ENCODE data around the gene RNASE1. TPM values are rescaled to one million over a fixed set of nuclear protein-coding genes. Genes with fewer than 3 reads are reported as not detected.

The RNASE1 gene
- total and polyA plus RNA-seq, 2 donors (not counting 3 experiments of a cell fraction or from before 2014, with no cell fraction given), result 182 to 909 TPM

DNA sequence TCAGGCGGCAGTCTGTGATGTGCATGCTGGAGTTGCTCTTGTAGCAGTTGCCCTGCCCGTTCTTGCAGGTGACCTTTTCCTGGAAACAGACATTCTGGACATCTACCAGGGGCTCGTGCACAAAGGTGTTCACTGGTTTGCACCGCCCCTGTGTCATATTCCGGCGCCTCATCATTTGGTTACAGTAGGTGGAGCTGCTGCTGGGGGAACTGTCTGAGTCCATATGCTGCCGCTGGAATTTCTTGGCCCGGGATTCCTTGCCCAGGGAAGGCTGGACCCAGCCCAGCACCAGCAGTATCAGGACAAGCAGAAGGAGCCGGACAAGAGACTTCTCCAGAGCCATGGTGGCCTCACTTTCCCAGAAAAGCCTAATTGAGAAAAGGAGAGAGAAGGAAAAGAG is 918 bp downstream of the RNASE1 start:
- peak overlapping the region; percentile 50 to 87 (median 63) for H3K4me3 ChIP-seq (replicated peaks in 1 of 3; ENCODE audit: insufficient read depth in 1 of 3, low read depth in 1 of 3, low read length in 3 of 3)
- dilution Hi-C loops (cut with MboI; ENCODE audit: extremely low pct_ligation_motif_present, low sequenced_read_pairs), result no loop called here
- FAIRE-seq (peak; percentile 72), DNase-seq (ENCODE audit: low read depth, low spot score) (peak; percentile 50)
- H3K79me2 ChIP-seq (ENCODE audit: control insufficient read depth, insufficient read depth, low read length), result peaks cover 13% of the 10 kb centered on the region
- H3K4me2 ChIP-seq (ENCODE audit: insufficient read depth, low read length), result peak overlapping the region; percentile 95
- peak overlapping the region; percentile 67 for H3K9ac ChIP-seq (replicated peaks; ENCODE audit: extremely low read depth, insufficient read depth, low read length)
- H3K9me3 ChIP-seq (replicated peaks; ENCODE audit: control insufficient read depth, insufficient read depth, low read length), result no peaks in the 10 kb centered on the region
- BruUV-seq (replicated peaks), result no TSS peak
- H3K9me1 ChIP-seq (replicated peaks; ENCODE audit: control insufficient read depth, extremely low read depth, insufficient read depth, low read length), result no peaks in the 10 kb centered on the region
- peaks cover 46% of the 10 kb centered on the region for H3K4me1 ChIP-seq (ENCODE audit: control insufficient read depth, extremely low read depth, insufficient read depth, low read length)
- peak; percentile 16 for TF ChIP-seq POLR2A (IDR thresholded peaks at IDR 0.05; ENCODE audit: low read depth, low read length)
- no peak for TF ChIP-seq MYC (IDR thresholded peaks at IDR 0.05; ENCODE audit: low read depth, low read length)
- TF ChIP-seq, protein P1, sequence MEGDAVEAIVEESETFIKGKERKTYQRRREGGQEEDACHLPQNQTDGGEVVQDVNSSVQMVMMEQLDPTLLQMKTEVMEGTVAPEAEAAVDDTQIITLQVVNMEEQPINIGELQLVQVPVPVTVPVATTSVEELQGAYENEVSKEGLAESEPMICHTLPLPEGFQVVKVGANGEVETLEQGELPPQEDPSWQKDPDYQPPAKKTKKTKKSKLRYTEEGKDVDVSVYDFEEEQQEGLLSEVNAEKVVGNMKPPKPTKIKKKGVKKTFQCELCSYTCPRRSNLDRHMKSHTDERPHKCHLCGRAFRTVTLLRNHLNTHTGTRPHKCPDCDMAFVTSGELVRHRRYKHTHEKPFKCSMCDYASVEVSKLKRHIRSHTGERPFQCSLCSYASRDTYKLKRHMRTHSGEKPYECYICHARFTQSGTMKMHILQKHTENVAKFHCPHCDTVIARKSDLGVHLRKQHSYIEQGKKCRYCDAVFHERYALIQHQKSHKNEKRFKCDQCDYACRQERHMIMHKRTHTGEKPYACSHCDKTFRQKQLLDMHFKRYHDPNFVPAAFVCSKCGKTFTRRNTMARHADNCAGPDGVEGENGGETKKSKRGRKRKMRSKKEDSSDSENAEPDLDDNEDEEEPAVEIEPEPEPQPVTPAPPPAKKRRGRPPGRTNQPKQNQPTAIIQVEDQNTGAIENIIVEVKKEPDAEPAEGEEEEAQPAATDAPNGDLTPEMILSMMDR (IDR thresholded peaks at IDR 0.05; ENCODE audit: extremely low read depth in 1 of 2, insufficient read depth in 1 of 2, low read depth in 1 of 2, low read length in 2 of 2), result peak in 1 of 2 donors; percentile 18
- no peaks in the 10 kb centered on the region for H3K27me3 ChIP-seq (ENCODE audit: control insufficient read depth in 2 of 2, insufficient read depth in 2 of 2, low read length in 2 of 2)
- peak overlapping the region; percentile 69 for H2AFZ ChIP-seq (ENCODE audit: low read depth, low read length)
- ChIA-PET CTCF (interaction anchor here (1.1 to 5.5 kb wide), 11 partner anchors 12 to 188 kb away, joined by 3 to 28 read pairs (median 9); partner anchors contain the start of gene RNASE6), POLR2A (no interaction called here)
- H3K36me3 ChIP-seq (ENCODE audit: control insufficient read depth in 2 of 2, extremely low read depth in 1 of 2, insufficient read depth in 2 of 2, low read length in 2 of 2), result no peaks in the 10 kb centered on the region
- H3K27ac ChIP-seq (ENCODE audit: insufficient read depth, low read depth, low read length), result peak overlapping the region; percentile 76
- H4K20me1 ChIP-seq (replicated peaks; ENCODE audit: control insufficient read depth, extremely low read depth, insufficient read depth, low read length), result no peaks in the 10 kb centered on the region
- intact Hi-C loops (cut with micrococcal nuclease), result loop anchor here (1.0 to 5.0 kb wide), 5 partner anchors 20 to 169 kb away; partner anchors contain the start of gene RNASE6

DNA sequence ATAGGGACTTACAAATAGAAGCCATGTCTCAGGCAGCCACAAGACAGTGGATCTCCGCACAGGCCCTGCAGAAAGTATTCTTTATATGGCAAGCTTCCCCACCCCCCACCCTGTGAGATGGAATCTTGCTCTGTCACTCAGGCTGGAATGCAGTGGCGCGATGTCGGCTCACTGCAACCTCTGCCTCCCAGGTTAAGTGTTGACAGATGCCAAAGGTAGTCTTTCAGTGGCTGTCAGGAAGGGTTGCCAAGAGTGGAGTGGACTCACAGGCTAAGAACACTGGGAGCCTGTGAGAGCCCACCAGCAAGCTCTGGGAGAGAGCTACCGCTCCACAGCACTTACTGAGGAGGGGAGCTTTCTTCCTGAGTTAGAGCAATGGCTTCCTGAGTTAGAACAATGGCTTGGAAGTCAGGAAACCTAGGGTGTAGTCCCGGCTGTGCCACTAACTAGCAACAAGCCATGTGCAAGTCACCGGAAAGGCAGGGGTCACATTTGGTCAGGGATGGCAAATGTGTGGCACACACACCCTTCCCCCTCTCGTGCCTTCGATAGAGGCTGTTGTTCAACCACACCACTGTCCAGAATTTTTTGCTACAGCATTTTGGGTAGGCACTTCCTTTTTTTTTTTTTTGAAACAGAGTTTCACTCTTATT is 2.6 kb downstream of the RNASE1 start:
- H3K4me2 ChIP-seq (ENCODE audit: insufficient read depth, low read length), result peak overlapping the region; percentile 95
- TF ChIP-seq FOS (IDR thresholded peaks at IDR 0.05; ENCODE audit: borderline replicate concordance, insufficient read depth, low read length), result peak; percentile 7
- peak; percentile 26 for TF ChIP-seq GATA2 (IDR thresholded peaks at IDR 0.05; ENCODE audit: insufficient read depth, insufficient read length, low read depth, low read length)
- TF ChIP-seq MYC (IDR thresholded peaks at IDR 0.05; ENCODE audit: low read depth, low read length), result peak; percentile 97
- TF ChIP-seq, protein P1 (IDR thresholded peaks at IDR 0.05; ENCODE audit: extremely low read depth in 1 of 2, insufficient read depth in 1 of 2, low read depth in 1 of 2, low read length in 2 of 2), result no peak
- TF ChIP-seq EZH2 (IDR thresholded peaks at IDR 0.05; ENCODE audit: borderline replicate concordance, low read depth, low read length, severe bottlenecking), result no peak
- peak; percentile 17 for TF ChIP-seq JUN (IDR thresholded peaks at IDR 0.05; ENCODE audit: borderline replicate concordance, insufficient read depth, insufficient read length, low read depth)
- TF ChIP-seq POLR2A (IDR thresholded peaks at IDR 0.05; ENCODE audit: low read depth, low read length), result no peak
- TF ChIP-seq POLR2AphosphoS5 (IDR thresholded peaks at IDR 0.05; ENCODE audit: insufficient read depth, low read depth, low read length), result peak; percentile 64
- TF ChIP-seq, protein P2, sequence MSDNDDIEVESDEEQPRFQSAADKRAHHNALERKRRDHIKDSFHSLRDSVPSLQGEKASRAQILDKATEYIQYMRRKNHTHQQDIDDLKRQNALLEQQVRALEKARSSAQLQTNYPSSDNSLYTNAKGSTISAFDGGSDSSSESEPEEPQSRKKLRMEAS (IDR thresholded peaks at IDR 0.05; ENCODE audit: insufficient read depth, insufficient read length), result peak; percentile 55
- intact Hi-C loops (cut with micrococcal nuclease), result loop anchor here (1.0 to 5.0 kb wide), 2 partner anchors 11 to 168 kb away; no protein-coding TSS in a partner anchor
- ChIA-PET CTCF (interaction anchor here (0.7 to 5.5 kb wide), 16 partner anchors 10 to 171 kb away, joined by 3 to 28 read pairs (median 4); partner anchors contain the start of gene RNASE6), POLR2A (interaction anchor here (0.6 to 1.9 kb wide), 2 partner anchors 18 to 42 kb away, joined by 3 to 7 read pairs; partner anchors contain the start of gene RNASE6)
- H3K27me3 ChIP-seq (ENCODE audit: control insufficient read depth in 2 of 2, insufficient read depth in 2 of 2, low read length in 2 of 2), result no peaks in the 10 kb centered on the region
- H2AFZ ChIP-seq (ENCODE audit: low read depth, low read length), result peak overlapping the region; percentile 68
- no peaks in the 10 kb centered on the region for H3K9me1 ChIP-seq (replicated peaks; ENCODE audit: control insufficient read depth, extremely low read depth, insufficient read depth, low read length)
- DNase-seq (ENCODE audit: low read depth, low spot score) (peak; percentile 90), FAIRE-seq (peak; percentile 95)
- peaks cover 13% of the 10 kb centered on the region for H3K79me2 ChIP-seq (ENCODE audit: control insufficient read depth, insufficient read depth, low read length)
- dilution Hi-C loops (cut with MboI; ENCODE audit: extremely low pct_ligation_motif_present, low sequenced_read_pairs), result no loop called here
- H4K20me1 ChIP-seq (replicated peaks; ENCODE audit: control insufficient read depth, extremely low read depth, insufficient read depth, low read length), result no peaks in the 10 kb centered on the region
- peak overlapping the region; percentile 82 for H3K27ac ChIP-seq (ENCODE audit: insufficient read depth, low read depth, low read length)
- H3K4me1 ChIP-seq (ENCODE audit: control insufficient read depth, extremely low read depth, insufficient read depth, low read length), result peaks cover 46% of the 10 kb centered on the region
- H3K9me3 ChIP-seq (replicated peaks; ENCODE audit: control insufficient read depth, insufficient read depth, low read length), result no peaks in the 10 kb centered on the region
- H3K9ac ChIP-seq (replicated peaks; ENCODE audit: extremely low read depth, insufficient read depth, low read length), result peak overlapping the region; percentile 84
- no TSS peak for BruUV-seq (replicated peaks)
- H3K36me3 ChIP-seq (ENCODE audit: control insufficient read depth in 2 of 2, extremely low read depth in 1 of 2, insufficient read depth in 2 of 2, low read length in 2 of 2), result no peaks in the 10 kb centered on the region
- H3K4me3 ChIP-seq (replicated peaks in 1 of 3; ENCODE audit: insufficient read depth in 1 of 3, low read depth in 1 of 3, low read length in 3 of 3), result peak overlapping the region in 2 of 3 experiments; percentile 32
